Iris pigment epithelial cell (primary cell): ENCODE results near the gene ELL.

Experiments used
- DNase-seq: peaks from one replicate; pipeline ENCODE4 v3.0.0-alpha.2; 2011; ENCODE audit warnings: low read depth

The ELL gene

DNA sequence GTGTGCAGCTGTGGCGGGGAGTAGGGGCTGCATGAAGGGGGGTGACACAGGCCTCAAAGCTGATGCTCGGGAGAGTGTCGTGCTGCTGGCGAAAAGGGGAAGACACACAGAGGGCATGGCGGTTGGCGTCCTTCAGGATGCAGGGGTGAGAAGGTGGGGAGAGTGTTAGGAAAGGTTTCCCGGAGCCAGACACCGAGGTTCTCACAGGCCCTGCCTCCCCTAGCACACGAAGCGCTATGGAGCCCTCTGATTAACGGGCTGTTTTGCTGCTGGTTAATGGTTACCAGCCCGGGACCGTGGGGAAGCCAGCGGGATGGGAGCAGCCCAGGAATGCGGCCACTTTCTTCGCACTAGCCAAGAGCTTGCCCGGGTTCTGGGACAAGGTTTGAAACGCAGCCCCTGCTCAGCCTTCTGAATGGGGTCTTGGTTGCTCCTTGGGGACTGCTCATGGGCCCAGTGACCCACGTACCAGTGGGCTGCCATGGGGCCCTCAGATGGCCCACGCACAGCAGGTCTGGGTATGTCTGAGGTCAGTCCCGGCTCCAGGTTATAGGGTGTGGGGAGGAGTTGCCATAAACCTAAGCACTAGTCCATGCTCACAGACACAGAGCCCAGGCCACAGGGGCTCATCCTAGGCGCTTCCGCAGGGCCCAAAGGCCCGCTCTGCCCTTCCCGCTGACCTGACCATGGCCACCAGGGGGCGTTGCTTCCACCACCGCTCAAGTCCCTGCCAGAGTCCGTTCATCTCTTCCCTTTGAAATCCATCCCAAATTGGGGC lies 52.6 kb downstream of the ELL start:
- DNase-seq: peak; percentile 61

DNA sequence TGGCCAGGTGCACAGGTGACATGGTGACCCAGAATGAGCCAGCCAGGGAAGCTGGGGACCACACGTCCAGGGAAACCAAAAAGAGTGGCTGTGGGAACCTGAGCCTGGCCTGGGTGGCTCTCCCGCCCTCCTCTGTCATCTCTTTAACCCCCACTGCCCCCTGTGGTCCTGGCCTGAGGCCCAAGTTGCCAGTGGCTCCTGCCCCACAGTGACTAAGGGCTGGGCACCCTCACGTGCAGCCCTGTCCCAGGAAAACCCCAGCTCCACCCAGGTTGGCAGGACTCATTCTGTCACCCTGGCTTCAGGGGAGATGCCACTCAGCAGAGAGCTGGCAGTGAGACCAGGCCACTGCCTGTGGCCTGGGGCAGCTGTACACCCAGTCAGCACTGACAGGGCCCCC lies 53.4 kb downstream of the ELL start:
- DNase-seq: no peak

DNA sequence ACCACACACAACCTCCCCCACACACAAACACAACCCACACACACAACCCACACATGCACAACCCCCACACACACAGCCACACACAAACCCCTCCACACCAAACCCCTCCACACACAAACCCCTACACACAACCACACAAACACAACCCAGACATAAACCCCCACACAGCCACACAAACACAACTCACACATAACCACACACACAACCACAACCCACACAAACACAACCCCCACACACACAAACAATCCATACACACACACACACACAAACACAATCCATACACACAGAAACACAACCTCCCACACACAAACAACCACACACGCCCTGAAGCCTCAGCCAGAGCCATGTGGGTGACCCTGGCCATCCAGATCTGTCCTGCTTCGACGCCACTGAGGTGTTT lies 53.9 kb downstream of the ELL start:
- no peak for DNase-seq

DNA sequence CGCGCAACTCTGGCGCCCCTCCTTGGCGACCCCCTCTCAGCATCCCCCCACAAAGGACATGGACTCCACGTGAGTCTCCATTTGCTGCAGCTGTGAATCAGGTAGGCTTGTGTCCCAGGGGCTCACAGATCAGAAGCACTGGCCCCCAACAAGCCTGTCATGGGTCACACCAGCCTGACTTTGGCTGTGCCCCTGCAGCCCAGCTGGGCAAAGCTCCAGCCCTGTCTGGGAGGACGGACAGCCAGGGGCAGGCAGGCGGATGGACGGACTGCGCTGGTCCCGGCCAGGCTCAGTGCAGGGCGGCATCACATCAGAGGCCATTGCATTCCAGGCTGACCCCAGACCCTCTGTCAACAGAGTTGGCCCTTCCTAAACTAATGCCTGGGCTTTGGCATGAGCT lies 55.5 kb downstream of the ELL start:
- no peak for DNase-seq

GRCh38 chr19:18465964-18466339 lies 55.9 kb downstream of the ELL start:
- DNase-seq: no peak

GRCh38 chr19:18465214-18465963 lies 56.5 kb downstream of the ELL start:
- no peak for DNase-seq

- DNase-seq: peak; percentile 97
Observed at GRCh38 chr19:18464646-18465045, 57.2 kb downstream of the ELL start.

DNA sequence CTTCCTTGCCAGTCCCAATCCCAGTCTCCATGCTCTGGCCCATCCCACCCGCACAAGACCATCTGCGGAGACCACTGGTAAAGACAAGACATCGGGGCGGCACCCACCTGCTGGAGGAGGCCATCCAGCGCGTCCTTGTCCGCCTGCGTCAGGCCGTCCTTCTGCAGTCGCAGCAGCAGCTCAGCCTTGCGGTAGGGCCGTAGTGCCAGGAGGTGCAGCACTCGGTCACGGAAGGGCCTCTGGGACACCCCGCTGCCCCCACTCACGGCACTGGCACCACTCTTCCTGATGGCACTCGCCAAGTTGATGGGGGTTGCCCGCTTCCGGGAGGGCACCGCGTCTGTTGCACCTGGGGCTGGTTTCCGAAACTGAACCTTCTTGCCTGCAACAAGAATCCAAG lies 60.4 kb downstream of the ELL start:
- DNase-seq: no peak

DNA sequence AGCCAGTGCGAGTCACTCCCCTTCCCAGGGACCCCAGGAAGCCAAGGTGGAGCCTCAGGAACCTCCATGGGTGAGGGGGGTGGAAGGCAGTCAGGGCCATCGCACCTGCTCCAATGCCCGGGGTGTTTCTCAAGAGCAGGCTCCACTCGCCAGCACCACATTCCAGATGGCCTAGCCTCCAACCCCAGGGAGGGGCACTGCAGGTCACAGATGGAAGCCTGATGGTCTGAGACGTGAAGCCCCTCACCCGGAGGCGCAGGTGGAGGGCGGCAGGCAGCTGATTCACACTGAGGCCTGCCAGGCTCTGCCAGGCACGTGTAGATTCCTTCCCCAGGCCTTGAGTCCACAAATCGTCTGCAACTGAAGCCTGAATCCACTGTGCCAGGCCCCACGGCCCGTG lies 61.0 kb downstream of the ELL start:
- DNase-seq: no peak

- DNase-seq: no peak
Observed at GRCh38 chr19:18457483-18458331, 64.2 kb downstream of the ELL start.

DNA sequence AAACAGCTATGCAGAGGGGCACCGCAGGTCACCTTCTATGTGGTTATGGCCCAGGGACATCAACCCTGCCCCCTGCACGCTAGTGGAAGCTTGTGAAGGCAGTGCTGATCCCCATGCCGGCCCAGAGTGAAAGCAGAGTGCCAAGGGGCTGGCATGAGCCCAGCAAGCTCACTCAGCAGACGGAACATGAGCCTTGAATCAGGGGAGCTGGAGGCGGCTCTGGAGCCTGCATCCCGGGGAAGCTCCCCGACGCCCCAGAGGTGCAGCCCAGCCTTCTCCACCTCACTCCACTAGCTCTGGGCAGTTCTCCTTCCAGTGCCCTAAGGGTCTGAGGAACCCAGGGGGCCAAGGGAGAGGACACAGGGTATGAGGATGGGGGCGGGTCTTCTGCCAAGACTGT lies 64.9 kb downstream of the ELL start:
- DNase-seq: no peak

GRCh38 chr19:18456279-18456678 lies 65.6 kb downstream of the ELL start:
- DNase-seq: no peak

- no peak for DNase-seq
Observed at GRCh38 chr19:18453269-18454024, 68.4 kb downstream of the ELL start.

DNA sequence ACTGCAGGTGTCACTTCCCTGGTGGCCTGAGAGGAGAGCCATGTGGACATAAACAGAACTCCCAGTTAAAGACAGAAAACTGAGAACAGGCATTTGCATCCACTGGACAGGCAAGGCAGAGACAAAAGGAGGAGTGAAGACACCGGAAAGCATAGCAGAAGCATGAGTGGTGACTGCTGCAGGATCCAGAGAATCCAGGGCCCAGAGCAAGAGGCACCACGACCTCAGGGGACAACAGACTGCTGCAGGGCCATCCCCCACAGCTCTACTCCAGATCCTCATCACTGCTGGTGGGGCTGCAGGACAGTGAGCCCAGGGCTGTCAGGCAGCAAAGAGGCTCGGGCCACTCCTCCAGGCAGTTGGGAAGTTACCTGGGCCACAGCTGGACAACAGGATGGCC lies 69.5 kb downstream of the ELL start:
- no peak for DNase-seq

- DNase-seq: no peak
Observed at GRCh38 chr19:18450931-18451836, 70.7 kb downstream of the ELL start.

DNA sequence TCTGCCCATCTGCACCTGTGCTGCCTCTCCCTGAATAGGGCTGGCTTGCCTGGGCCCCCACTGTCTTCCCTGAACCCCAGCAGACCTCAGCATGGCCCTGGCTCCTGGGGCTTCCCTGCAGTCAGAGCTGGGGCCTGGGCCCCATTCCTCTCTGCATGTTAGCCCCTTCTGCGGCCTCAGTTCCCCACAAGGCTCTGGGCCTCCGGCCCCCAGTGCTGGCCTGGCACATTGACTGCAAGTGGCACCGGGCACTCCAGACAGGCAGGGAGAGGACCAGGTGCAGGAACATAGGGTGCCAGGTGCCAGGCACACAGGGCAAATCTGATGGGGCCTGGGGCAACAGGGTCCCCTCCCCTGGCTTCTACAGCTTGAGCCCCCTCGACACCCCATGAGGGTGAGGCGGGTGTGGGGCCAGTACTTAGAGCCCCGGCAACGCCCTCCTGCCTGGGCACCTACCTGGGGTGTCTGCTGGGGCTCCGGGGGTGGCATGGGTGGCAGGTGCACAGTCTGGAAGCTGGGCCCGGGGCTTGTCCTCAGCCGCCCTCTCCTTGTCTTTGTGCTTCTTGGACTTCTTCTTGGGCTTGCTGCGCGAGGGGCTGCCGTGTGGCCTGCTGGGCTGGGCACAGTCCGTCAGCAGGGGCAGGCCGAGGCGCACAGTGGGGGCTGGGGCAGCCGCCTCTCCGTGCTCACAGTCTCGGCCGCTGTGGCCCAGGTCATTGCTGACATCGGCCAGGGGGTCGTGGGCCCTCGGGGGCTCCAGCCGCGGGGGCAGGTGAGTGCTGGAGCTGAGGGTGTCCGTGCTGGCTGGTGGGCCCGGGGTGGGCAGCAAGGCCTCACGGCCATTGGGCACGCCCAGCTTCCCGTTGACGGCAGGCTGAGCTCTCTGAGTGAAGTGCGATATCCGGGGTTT lies 71.6 kb downstream of the ELL start:
- no peak for DNase-seq

DNA sequence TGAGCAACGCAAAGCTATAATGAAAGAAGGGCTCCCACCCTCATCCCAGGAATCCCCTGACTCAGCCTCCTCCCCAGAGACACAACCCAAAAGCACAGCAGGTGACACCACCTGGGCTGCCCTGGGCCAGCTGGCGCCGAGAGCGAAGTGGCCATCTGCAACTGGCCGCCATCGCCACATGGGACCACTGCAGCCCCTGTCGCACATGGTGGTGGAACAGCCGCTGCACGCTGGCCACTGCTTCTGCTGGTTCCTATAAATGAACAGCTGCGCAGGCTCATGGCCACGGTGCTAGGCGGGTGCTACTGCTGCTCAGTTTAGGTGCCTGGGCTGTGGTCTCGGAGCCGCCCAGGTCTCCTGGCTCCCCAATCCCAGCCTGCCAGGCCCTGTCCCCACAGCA lies 72.3 kb downstream of the ELL start:
- DNase-seq: no peak

DNA sequence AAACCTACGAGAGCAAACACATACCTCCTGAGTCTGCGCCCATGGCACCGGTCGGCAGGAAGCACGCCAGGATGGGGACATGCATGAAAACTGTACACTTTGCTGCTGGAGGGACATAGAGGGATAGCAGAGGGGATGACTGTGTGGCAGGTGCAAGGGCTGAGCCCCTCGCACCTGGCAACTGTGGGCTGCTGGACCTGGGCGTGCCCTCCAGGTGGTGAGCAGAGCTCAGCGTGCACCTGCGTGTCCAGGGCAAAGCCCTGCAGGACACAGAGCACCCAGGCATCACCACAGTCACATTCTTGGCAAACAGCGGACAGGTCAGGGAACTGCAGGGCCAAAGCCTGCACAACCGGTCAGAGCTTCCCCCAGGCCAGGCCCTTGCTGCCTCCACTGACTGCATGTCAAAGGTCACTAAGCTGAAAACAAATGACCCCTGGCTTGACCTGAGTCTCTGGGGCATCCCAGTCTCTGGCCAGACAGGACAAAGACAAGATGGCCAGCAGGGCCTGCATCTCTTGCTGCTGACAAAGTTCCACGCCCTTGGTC lies 75.0 kb downstream of the ELL start:
- DNase-seq: no peak

- no peak for DNase-seq
Observed at GRCh38 chr19:18446145-18446810, 75.6 kb downstream of the ELL start.
